Stimulated activated CD8-positive, alpha-beta memory T cell treated with anti-CD3 and anti-CD28 coated beads, Interleukin-15, amount 100 ng/mL, for 48 hours (primary cell): ENCODE results near the gene NEXN.
"Not testable (repeated sequence)": the region's sequence is repeated elsewhere in the genome, so short reads cannot be mapped to it uniquely, and the experiment has no call there.

ENCODE experiments used
- DNase-seq, 2 donors: peaks; one replicate each; pipeline ENCODE4 v3.0.0-alpha.2; 2020; ENCODE audit warnings: low read depth in 2 of 2

NEXN gene

GRCh38 chr1:77961392-77961791, 73.0 kb downstream of the NEXN start:
- DNase-seq = no peak

- no peak for DNase-seq
These were observed 77.9 kb downstream of the NEXN start for GRCh38 chr1:77966291-77966690.

DNA sequence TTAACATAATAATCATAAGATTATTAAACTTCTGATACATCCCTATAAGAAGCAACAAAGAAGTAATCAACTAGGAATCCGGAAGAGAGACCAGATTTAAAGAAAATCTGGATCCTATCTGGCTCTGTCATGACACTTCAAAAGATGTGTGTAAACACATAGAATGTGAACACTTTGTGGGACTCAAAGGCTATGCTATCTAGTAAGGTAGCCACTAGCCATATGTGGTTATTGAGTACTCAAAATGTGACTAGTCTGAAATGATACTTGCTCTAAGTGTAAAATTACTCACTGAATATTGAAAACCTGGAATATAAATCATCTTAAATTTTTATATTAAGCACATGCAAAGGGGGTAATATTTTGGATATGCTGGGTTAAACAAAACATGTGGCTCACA, 81.8 kb downstream of the NEXN start:
- DNase-seq = no peak

DNA sequence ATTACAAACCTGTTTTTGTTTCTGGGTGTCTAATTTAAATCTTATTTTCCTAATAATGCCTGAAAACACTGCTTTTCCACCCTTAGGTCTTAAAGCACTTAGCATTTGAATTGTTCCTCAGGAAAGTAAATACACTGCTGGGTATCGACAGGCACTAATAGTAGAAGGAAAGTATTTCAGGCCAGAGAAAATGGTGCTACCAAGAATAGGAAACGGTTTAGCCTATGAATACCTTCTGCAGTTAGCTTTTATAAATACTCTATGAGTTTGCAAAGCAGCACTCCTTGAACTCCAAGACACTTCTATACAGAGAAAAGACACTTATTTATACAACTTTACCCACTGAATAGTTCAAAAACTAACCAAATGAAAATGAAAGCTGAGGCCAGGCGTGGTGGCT, 83.7 kb downstream of the NEXN start:
- no peak for DNase-seq

- DNase-seq = no peak
These were observed 87.0 kb downstream of the NEXN start for GRCh38 chr1:77975386-77975785.

GRCh38 chr1:77975907-77976306, 87.5 kb downstream of the NEXN start:
- no peak for DNase-seq

- no peak for DNase-seq
These were observed 88.1 kb downstream of the NEXN start for GRCh38 chr1:77976433-77977076.

GRCh38 chr1:77977989-77978292, 89.5 kb downstream of the NEXN start:
- DNase-seq = no peak

GRCh38 chr1:77978293-77978968, 90.0 kb downstream of the NEXN start:
- peak; percentile 66 to 69 for DNase-seq

GRCh38 chr1:77978969-77979876, 90.8 kb downstream of the NEXN start, which contains the start of gene FUBP1:
Gene FUBP1 (minus strand): TSS chr1:77979072. CDS start chr1:77979004, 68 bp downstream.
- DNase-seq = peak; percentile 83 to 91

- not testable (repeated sequence) for DNase-seq
These were observed 95.0 kb downstream of the NEXN start for GRCh38 chr1:77983352-77983996.

- DNase-seq = no peak
These were observed 95.6 kb downstream of the NEXN start for GRCh38 chr1:77983997-77984355.

DNA sequence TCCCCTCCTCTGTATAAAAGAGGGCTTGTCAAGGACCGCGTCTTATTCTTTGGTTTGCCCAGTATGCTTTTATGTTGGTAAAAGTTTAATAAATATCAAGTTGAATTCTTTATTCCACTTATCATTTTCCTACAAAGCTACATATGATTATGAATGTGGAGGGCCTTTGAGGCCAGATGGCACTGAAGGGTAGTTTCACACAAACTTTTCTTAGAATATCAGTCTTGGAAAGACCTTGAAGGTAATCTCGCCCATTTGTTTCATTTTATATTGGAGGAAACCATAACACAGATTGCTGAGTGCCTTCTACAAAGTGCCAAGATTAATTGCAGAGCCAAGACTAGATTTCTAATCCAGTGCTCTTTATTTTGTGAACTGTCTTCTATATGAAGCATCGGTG, 96.2 kb downstream of the NEXN start:
- no peak for DNase-seq

GRCh38 chr1:77986810-77987209, 98.4 kb downstream of the NEXN start:
- DNase-seq = no peak

DNA sequence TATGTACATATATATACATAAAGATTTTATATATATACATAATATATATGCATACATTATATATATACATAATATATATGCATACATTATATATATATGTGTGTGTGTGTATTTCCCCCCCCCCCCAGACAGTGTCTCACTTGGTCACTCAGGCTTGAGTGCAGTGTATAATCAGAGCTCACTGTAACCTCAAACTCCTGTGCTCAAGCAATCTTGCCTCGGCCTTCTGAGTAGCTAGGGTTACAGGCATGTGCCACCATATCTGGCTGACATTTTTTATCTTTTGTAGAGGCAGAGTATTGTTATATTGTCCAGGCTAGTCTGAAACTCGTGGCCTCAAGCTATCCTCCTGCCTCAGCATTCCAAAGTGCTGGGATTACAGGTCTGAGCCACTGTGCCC, 99.5 kb downstream of the NEXN start:
- no peak for DNase-seq

DNA sequence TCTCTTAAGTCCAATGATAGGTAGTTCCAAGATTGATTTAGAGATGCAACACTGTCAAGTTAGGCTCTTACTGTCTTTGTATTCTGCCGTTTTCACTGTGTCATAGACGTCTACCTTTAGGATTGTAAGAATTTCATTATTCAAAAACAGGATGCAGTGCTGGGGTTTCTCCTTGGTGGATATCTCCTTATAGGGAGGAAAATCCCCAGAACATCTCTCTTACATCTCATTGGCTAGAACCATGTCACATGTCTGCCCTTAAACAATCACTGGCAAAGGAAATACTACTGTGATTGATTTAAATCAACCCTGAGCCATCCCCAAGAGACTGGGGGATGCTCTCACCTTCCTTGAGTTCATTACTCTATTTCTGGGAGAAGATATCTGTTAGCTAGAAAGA, 101.3 kb downstream of the NEXN start:
- DNase-seq = no peak

GRCh38 chr1:77990629-77991204, 102.3 kb downstream of the NEXN start:
- DNase-seq = no peak

GRCh38 chr1:77991638-77992037, 103.2 kb downstream of the NEXN start:
- no peak for DNase-seq
